ENCODE measurements around the gene LYRM1. TPM values are rescaled to one million over a fixed set of nuclear protein-coding genes. Genes with fewer than 3 reads are reported as not detected.

The LYRM1 gene
- polyA plus RNA-seq, 2 of the 4 experiments (the other 2 are of a cell fraction) = 38.6 to 44.0 TPM

- no peak overlapping the region for H3K27ac ChIP-seq
- TF ChIP-seq TP53 (CRISPR knock-in tag; IDR thresholded peaks at IDR 0.05) (no peak), MAFK (IDR thresholded peaks at IDR 0.05; ENCODE audit: partially characterized antibody) (no peak), BCL3 (IDR thresholded peaks at IDR 0.05) (no peak), SREBF2 (IDR thresholded peaks at IDR 0.05) (no peak), KDM1A (IDR thresholded peaks at IDR 0.05; ENCODE audit: low read depth) (no peak), RAD21 (conservative IDR thresholded peaks at IDR 0.05 in 1 of 2, IDR thresholded peaks at IDR 0.05 in 1 of 2) (no peak), ZFP36 (IDR thresholded peaks at IDR 0.05; ENCODE audit: borderline replicate concordance, partially characterized antibody) (no peak), PHF8 (IDR thresholded peaks at IDR 0.05; ENCODE audit: borderline replicate concordance, low read depth) (no peak), ZC3H11A (IDR thresholded peaks at IDR 0.05) (no peak), PBX3 (IDR thresholded peaks at IDR 0.05) (no peak)
- H3K9me3 ChIP-seq = no peaks in the 10 kb centered on the region
- ATAC-seq (no peak), DNase-seq (ENCODE audit: low read depth in 1 of 2, low spot score in 1 of 2) (no peak), FAIRE-seq (no peak)
- no peak overlapping the region for H3K4me3 ChIP-seq
- POLR2A ChIA-PET = interaction anchor here (0.6 kb wide), 1 partner anchor 176 kb away, joined by 3 read pairs; no protein-coding TSS in a partner anchor
- H3K4me1 ChIP-seq = peaks cover 43% of the 10 kb centered on the region
- no peak overlapping the region for H3K4me2 ChIP-seq
- WGBS (ENCODE audit: missing lambda C conversion rate) = 93% methylated on average over 9 of the region's 9 CpGs
- CTCF ChIA-PET = interaction anchor here (0.9 to 1.2 kb wide), 2 partner anchors 16 to 22 kb away, joined by 3 to 7 read pairs; no protein-coding TSS in a partner anchor
Measured at GRCh38 chr16:20871941-20872815, 28.4 kb upstream of the LYRM1 start.

- ATAC-seq (no peak), DNase-seq (ENCODE audit: low read depth in 1 of 2, low spot score in 1 of 2) (no peak), FAIRE-seq (no peak)
- TF ChIP-seq ZFP36 (IDR thresholded peaks at IDR 0.05; ENCODE audit: borderline replicate concordance, partially characterized antibody) = no peak
- TF ChIP-seq, protein P1, sequence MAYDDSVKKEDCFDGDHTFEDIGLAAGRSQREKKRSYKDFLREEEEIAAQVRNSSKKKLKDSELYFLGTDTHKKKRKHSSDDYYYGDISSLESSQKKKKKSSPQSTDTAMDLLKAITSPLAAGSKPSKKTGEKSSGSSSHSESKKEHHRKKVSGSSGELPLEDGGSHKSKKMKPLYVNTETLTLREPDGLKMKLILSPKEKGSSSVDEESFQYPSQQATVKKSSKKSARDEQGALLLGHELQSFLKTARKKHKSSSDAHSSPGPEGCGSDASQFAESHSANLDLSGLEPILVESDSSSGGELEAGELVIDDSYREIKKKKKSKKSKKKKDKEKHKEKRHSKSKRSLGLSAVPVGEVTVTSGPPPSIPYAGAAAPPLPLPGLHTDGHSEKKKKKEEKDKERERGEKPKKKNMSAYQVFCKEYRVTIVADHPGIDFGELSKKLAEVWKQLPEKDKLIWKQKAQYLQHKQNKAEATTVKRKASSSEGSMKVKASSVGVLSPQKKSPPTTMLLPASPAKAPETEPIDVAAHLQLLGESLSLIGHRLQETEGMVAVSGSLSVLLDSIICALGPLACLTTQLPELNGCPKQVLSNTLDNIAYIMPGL (CRISPR knock-in tag; IDR thresholded peaks at IDR 0.05; ENCODE audit: borderline replicate concordance) = no peak
- TF ChIP-seq HOXA7 (CRISPR knock-in tag; IDR thresholded peaks at IDR 0.05) = no peak
- TF ChIP-seq CHD4 (IDR thresholded peaks at IDR 0.05; ENCODE audit: borderline replicate concordance) = no peak
- TF ChIP-seq TP53 (CRISPR knock-in tag; IDR thresholded peaks at IDR 0.05) = no peak
- TF ChIP-seq MAX (IDR thresholded peaks at IDR 0.05) = no peak
- TF ChIP-seq SREBF2 (IDR thresholded peaks at IDR 0.05) = no peak
- no peak for TF ChIP-seq ZSCAN20 (CRISPR knock-in tag; IDR thresholded peaks at IDR 0.05)
- no peak for TF ChIP-seq KDM1A (IDR thresholded peaks at IDR 0.05; ENCODE audit: low read depth)
- no peak for TF ChIP-seq EHF (CRISPR knock-in tag; IDR thresholded peaks at IDR 0.05)
- no peak for TF ChIP-seq RAD21 (conservative IDR thresholded peaks at IDR 0.05 in 1 of 2, IDR thresholded peaks at IDR 0.05 in 1 of 2)
- TF ChIP-seq NPAS2 (CRISPR knock-in tag; IDR thresholded peaks at IDR 0.05; ENCODE audit: borderline replicate concordance) = no peak
- TF ChIP-seq CBX2 (IDR thresholded peaks at IDR 0.05; ENCODE audit: borderline replicate concordance, low read depth) = no peak
- no peak for TF ChIP-seq ZC3H11A (IDR thresholded peaks at IDR 0.05)
- no peak for TF ChIP-seq RNF2 (IDR thresholded peaks at IDR 0.05; ENCODE audit: borderline replicate concordance, low read depth)
- TF ChIP-seq RARB (CRISPR knock-in tag; IDR thresholded peaks at IDR 0.05) = no peak
- no peak overlapping the region for H3K4me3 ChIP-seq
- H3K9me3 ChIP-seq = no peaks in the 10 kb centered on the region
- H3K4me2 ChIP-seq = no peak overlapping the region
- 92% methylated on average over 3 of the region's 3 CpGs for WGBS (ENCODE audit: missing lambda C conversion rate)
- H3K27ac ChIP-seq = no peak overlapping the region
- peaks cover 38% of the 10 kb centered on the region for H3K4me1 ChIP-seq
- ChIA-PET POLR2A (no interaction called here), CTCF (interaction anchor here (1.3 to 5.7 kb wide), 4 partner anchors 14 to 210 kb away, joined by 5 to 49 read pairs (median 8); no protein-coding TSS in a partner anchor)
Measured at GRCh38 chr16:20873331-20873730, 27.2 kb upstream of the LYRM1 start.
